Measurements from ENCODE around the gene KIF2C. TPM values are rescaled to one million over a fixed set of nuclear protein-coding genes. Genes with fewer than 3 reads are reported as not detected.

Gene KIF2C
- total RNA-seq, 2 experiments from 2014 or later, result 92.6 to 95.0 TPM

GRCh38 chr1:44802306-44803061 lies 62.8 kb downstream of the KIF2C start:
- intact Hi-C loops (cut with micrococcal nuclease), result loop anchor here (10.0 kb wide), 1 partner anchor 502 kb away; no protein-coding TSS in a partner anchor
- TF ChIP-seq, protein P1, sequence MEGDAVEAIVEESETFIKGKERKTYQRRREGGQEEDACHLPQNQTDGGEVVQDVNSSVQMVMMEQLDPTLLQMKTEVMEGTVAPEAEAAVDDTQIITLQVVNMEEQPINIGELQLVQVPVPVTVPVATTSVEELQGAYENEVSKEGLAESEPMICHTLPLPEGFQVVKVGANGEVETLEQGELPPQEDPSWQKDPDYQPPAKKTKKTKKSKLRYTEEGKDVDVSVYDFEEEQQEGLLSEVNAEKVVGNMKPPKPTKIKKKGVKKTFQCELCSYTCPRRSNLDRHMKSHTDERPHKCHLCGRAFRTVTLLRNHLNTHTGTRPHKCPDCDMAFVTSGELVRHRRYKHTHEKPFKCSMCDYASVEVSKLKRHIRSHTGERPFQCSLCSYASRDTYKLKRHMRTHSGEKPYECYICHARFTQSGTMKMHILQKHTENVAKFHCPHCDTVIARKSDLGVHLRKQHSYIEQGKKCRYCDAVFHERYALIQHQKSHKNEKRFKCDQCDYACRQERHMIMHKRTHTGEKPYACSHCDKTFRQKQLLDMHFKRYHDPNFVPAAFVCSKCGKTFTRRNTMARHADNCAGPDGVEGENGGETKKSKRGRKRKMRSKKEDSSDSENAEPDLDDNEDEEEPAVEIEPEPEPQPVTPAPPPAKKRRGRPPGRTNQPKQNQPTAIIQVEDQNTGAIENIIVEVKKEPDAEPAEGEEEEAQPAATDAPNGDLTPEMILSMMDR (IDR thresholded peaks at IDR 0.05), result no peak
- Mint-ChIP-seq H3K4me3 (peak overlapping the region; percentile 84), H3K36me3 (ENCODE audit: low read depth) (peaks cover 54% of the 10 kb centered on the region), H3K27me3 (no peaks in the 10 kb centered on the region), H3K9me3 (no peaks in the 10 kb centered on the region), H3K4me1 (ENCODE audit: low read depth) (peaks cover 55% of the 10 kb centered on the region), H3K27ac (peak overlapping the region; percentile 87)
- POLR2A ChIA-PET, result interaction anchor here (1.1 to 8.3 kb wide), 6 partner anchors 10 to 79 kb away, joined by 4 to 130 read pairs (median 36); partner anchors contain the start of genes RNU5D-1 and RPS8
- ATAC-seq, result no peak
- DNase-seq, result peak; percentile 42
- CTCF ChIA-PET, result interaction anchor here (0.5 to 1.1 kb wide), 2 partner anchors 16 to 71 kb away, joined by 3 read pairs; no protein-coding TSS in a partner anchor

DNA sequence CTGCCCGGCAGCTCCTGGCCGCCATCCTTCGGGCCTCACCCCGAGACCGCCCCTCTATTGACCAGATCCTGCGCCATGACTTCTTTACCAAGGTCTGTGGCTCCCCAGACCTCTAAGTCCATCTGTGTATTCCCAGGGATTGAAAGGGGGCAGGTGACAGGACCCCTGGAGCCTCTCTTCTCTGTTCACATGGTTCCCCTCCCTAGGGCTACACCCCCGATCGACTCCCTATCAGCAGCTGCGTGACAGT lies 63.4 kb downstream of the KIF2C start:
- Mint-ChIP-seq H3K9me3 (no peaks in the 10 kb centered on the region), H3K36me3 (ENCODE audit: low read depth) (peaks cover 54% of the 10 kb centered on the region), H3K4me3 (peak overlapping the region; percentile 84), H3K27me3 (no peaks in the 10 kb centered on the region), H3K27ac (peak overlapping the region; percentile 87), H3K4me1 (ENCODE audit: low read depth) (peaks cover 60% of the 10 kb centered on the region)
- ATAC-seq, result no peak
- TF ChIP-seq, protein P1 (IDR thresholded peaks at IDR 0.05), result no peak
- no peak for DNase-seq
- ChIA-PET POLR2A (interaction anchor here (1.1 to 8.3 kb wide), 6 partner anchors 9 to 80 kb away, joined by 4 to 130 read pairs (median 36); partner anchors contain the start of genes RNU5D-1 and RPS8), CTCF (interaction anchor here (0.5 to 1.1 kb wide), 2 partner anchors 16 to 71 kb away, joined by 3 read pairs; no protein-coding TSS in a partner anchor)
- intact Hi-C loops (cut with micrococcal nuclease), result loop anchor here (10.0 kb wide), 1 partner anchor 502 kb away; no protein-coding TSS in a partner anchor

- ATAC-seq, result no peak
- ChIA-PET POLR2A (interaction anchor here (1.2 to 8.3 kb wide), 5 partner anchors 11 to 80 kb away, joined by 5 to 130 read pairs (median 59); partner anchors contain the start of genes RNU5D-1 and RPS8), CTCF (interaction anchor here (1.1 kb wide), 1 partner anchor 15 kb away, joined by 3 read pairs; no protein-coding TSS in a partner anchor)
- Mint-ChIP-seq H3K4me1 (ENCODE audit: low read depth) (peaks cover 65% of the 10 kb centered on the region), H3K36me3 (ENCODE audit: low read depth) (peaks cover 54% of the 10 kb centered on the region), H3K27me3 (no peaks in the 10 kb centered on the region), H3K27ac (peak overlapping the region; percentile 87), H3K4me3 (peak overlapping the region; percentile 84), H3K9me3 (no peaks in the 10 kb centered on the region)
- TF ChIP-seq, protein P1 (IDR thresholded peaks at IDR 0.05), result no peak
- intact Hi-C loops (cut with micrococcal nuclease), result loop anchor here (10.0 kb wide), 1 partner anchor 501 kb away; no protein-coding TSS in a partner anchor
- no peak for DNase-seq
Measured at GRCh38 chr1:44803312-44804095, 63.9 kb downstream of the KIF2C start.

DNA sequence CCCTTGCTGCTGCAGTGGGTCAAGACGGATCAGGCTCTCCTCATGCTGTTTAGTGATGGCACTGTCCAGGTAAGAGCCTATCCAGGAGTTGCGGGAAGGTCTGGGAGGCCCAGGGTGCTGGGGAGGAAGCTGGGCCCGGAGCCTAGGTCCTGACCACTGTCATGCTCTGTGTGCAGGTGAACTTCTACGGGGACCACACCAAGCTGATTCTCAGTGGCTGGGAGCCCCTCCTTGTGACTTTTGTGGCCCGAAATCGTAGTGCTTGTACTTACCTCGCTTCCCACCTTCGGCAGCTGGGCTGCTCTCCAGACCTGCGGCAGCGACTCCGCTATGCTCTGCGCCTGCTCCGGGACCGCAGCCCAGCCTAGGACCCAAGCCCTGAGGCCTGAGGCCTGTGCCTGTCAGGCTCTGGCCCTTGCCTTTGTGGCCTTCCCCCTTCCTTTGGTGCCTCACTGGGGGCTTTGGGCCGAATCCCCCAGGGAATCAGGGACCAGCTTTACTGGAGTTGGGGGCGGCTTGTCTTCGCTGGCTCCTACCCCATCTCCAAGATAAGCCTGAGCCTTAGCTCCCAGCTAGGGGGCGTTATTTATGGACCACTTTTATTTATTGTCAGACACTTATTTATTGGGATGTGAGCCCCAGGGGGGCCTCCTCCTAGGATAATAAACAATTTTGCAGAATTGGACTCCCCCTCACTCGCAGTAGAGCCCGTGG lies 65.8 kb downstream of the KIF2C start:
- TF ChIP-seq, protein P1 (IDR thresholded peaks at IDR 0.05), result no peak
- peak overlapping the region; percentile 87 for H3K27ac Mint-ChIP-seq
- POLR2A ChIA-PET, result interaction anchor here (1.8 to 12.0 kb wide), 4 partner anchors 15 to 83 kb away, joined by 13 to 214 read pairs (median 156); partner anchors contain the start of genes RNU5D-1 and RPS8
- ATAC-seq, result no peak
- no peaks in the 10 kb centered on the region for H3K9me3 Mint-ChIP-seq
- peak overlapping the region; percentile 13 for H3K4me3 Mint-ChIP-seq
- H3K27me3 Mint-ChIP-seq, result no peaks in the 10 kb centered on the region
- CTCF ChIA-PET, result no interaction called here
- peaks cover 77% of the 10 kb centered on the region for H3K4me1 Mint-ChIP-seq (ENCODE audit: low read depth)
- intact Hi-C loops (cut with micrococcal nuclease), result loop anchor here (10.0 kb wide), 1 partner anchor 499 kb away; no protein-coding TSS in a partner anchor
- H3K36me3 Mint-ChIP-seq (ENCODE audit: low read depth), result peaks cover 59% of the 10 kb centered on the region
- DNase-seq, result no peak

All from activated CD8-positive, alpha-beta T cell treated with anti-CD3 and anti-CD28 coated beads for 36 hours (primary cell).